GM12865 (cell line): ENCODE measurements around the gene TEX14.
"Not testable (repeated sequence)": the region's sequence is repeated elsewhere in the genome, so short reads cannot be mapped to it uniquely, and the experiment has no call there.

ENCODE experiments used
- DNase-seq: peaks from one replicate; pipeline ENCODE4 v3.0.0; 2010; ENCODE audit warnings: low read depth
- H3K4me3 ChIP-seq: 2 replicates; pipeline ENCODE4 v1.5.1; 2011; ENCODE audit warnings: mild to moderate bottlenecking, low read depth, low read length, control low read depth
- TF ChIP-seq, protein P1 (sequence below): IDR thresholded peaks from 2 replicates; pipeline ENCODE4 v1.5.1; 2011; ENCODE audit warnings: low read length, control low read depth, low read depth, inconsistent platforms; ENCODE audit not compliant: insufficient read depth; ENCODE audit errors: missing control alignments

Gene TEX14

DNA sequence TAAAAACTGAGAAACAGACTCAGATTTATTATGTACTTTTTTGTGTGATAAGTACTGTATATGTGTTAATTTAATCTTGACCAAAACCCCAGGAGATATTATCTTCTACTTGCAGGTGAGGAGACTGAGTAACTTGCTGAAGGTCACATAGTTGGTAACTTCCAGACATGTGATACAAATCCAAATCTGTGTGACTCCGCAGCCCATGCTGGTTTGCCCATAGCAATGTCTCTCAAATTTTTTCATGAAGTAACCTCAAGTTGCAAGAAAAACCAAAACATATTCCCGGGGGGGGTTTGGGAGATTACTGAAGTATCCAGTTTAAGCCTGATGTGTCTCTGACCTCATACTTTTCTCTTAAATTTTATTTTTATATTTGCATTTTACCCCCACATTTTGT lies 3.3 kb downstream of the TEX14 start:
- no peak for DNase-seq
- H3K4me3 ChIP-seq, result no peak overlapping the region
- TF ChIP-seq, protein P1, sequence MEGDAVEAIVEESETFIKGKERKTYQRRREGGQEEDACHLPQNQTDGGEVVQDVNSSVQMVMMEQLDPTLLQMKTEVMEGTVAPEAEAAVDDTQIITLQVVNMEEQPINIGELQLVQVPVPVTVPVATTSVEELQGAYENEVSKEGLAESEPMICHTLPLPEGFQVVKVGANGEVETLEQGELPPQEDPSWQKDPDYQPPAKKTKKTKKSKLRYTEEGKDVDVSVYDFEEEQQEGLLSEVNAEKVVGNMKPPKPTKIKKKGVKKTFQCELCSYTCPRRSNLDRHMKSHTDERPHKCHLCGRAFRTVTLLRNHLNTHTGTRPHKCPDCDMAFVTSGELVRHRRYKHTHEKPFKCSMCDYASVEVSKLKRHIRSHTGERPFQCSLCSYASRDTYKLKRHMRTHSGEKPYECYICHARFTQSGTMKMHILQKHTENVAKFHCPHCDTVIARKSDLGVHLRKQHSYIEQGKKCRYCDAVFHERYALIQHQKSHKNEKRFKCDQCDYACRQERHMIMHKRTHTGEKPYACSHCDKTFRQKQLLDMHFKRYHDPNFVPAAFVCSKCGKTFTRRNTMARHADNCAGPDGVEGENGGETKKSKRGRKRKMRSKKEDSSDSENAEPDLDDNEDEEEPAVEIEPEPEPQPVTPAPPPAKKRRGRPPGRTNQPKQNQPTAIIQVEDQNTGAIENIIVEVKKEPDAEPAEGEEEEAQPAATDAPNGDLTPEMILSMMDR, result no peak

DNA sequence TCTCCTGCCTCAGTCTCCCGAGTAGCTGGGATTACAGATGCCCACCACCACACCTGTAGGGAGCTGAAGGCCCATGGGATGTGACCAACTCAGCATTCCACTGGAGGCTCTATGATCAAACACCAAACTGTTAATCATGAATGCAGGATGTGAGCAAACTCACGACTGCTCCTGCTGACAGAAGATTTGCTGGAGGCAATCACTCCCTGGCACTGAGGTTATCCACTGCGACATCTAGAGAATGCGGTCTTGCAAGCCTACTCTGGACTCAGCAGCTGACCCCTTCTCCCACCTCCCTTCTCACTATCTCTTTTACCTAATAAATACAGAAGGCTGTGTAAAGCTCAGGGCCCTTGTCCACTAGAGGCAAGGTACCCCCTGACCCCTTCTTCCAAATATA lies 4.9 kb downstream of the TEX14 start:
- TF ChIP-seq, protein P1, result no peak
- H3K4me3 ChIP-seq, result no peak overlapping the region
- no peak for DNase-seq

DNA sequence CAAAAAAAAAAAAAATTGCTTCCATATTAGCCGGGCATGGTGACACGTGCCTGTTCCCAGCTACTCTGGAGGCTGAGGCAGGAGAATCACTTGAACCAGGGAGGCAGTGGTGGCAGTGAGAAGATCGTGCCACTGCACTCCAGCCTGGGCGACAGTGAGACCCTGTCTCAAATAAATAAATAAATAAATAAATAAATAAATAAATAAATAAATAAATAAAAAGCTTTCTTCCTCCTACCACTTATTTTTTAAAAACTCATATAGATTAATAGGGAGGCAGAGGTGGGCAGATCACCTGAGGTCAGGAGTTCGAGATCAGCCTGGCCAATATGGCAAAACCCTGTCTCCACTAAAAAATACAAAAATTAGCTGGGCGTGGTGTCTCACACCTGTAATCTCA lies 7.4 kb downstream of the TEX14 start:
- DNase-seq, H3K4me3 ChIP-seq: not testable (repeated sequence)

DNA sequence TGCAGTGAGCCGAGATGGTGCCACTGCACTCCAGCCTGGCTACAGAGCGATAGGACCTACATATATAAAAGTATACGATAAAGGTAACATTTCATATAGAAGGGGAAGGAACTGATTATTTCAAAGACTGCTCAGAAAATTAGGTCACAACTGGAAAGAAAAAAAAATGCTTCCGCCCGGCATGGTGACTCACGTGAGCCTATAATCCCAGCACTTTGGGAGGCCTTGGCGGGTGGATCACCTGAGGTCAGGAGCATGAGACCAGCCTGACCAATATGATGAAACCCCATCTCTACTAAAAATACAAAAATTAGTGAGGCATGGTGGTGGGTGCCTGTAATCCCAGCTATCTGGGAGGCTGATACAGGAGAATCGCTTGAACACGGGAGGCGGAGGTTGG lies 7.8 kb downstream of the TEX14 start:
- TF ChIP-seq, protein P1, result no peak
- no peak overlapping the region for H3K4me3 ChIP-seq
- DNase-seq, result no peak

DNA sequence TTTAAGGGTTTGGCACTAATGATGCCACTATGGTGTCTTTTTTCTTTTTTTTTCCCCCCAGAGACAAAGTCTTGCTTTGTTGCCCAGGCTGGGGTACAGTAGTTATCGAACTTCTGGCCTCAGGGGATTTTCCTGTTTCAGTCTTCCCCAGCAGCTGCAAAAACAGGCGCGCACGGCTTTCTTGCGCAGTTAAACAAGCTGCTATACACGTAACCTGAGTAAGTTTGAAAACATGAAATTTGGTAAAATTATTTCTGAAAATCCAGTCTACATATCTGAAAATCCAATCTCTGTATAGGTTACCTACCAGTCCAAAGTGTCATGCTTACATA lies 11.8 kb downstream of the TEX14 start:
- peak; percentile 53 for DNase-seq
- no peak overlapping the region for H3K4me3 ChIP-seq
- TF ChIP-seq, protein P1, result no peak

DNA sequence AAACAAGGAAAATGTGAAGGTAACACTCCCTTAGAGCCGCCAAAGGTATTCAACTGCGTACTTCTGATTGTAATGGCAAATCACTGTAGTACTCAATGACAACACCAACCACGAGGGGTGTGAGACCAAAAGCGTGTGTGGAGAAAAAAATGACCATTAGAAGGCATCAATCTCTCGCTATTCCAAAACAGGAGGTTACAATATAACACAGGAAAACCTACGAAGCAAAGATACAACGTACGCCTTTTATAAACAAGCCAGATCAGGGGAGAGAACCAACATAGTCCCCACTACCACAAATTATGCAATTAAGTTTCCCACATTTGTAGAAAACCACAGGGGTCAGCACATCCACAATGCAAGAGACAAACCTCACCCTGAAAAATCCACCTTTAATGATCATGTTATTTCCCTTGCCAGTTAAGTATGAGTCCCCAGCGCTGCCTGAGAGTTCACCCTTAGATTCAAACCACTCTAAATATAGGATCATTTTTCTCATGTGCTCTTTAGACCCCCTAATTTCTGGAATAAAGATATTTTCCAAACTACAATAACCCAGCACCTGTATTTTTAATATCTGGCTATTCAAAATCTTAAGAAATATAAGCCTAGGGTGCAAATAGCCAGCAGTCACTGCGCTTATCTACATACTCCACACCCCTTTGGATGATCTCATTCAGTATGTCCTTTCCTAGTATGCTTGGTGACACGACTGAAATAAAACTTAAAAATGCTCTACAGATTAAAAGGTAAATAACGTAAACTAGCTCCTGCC lies 12.4 kb downstream of the TEX14 start:
- DNase-seq, result peak; percentile 94
- TF ChIP-seq, protein P1, result no peak
- H3K4me3 ChIP-seq, result no peak overlapping the region

DNA sequence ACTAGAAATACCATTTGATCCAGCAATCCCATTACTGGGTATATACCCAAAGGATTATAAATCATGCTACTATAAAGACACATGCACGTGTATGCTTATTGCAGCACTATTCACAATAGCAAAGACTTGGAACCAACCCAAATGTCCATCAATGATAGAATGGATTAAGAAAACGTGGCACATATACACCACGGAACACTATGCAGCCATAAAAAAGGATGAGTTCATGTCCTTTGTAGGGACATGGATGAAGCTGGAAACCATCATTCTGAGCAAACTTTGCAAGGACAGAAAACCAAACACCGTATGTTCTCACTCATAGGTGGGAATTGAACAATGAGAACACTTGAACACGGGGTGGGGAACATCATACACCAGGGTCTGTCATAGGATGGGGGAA lies 13.6 kb downstream of the TEX14 start:
- DNase-seq, result not testable (repeated sequence)

DNA sequence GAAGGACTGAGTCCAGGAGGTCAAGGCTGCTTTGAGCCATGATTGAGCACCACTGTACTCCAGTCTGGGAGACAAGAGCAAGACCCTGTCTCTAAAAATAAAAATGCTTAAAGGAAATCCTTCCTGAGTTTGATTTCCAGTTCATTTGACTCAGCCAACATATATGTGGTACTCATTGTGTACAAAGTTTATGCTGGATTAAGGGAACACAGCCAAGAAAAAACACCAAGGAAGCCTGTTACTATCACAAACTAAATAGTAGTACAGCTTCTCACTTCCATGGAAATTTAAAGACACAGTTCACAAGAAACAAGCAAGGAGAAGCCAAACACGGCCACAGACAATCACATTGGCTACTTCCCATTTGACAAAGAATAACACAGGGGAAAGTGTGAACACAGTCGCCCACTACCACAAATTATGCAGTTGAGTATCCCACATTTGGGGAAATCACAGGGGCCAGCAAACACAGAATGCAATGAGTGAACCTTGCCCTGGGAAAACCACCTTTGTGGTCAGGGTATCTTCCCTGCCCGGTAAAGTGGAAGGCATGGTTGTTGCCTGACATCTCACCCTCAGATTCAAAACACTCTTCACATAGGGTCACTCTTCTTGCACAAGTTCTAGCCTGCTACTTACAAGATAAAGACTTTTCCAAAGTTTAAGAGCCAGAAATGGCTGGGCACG lies 14.5 kb downstream of the TEX14 start:
- no peak overlapping the region for H3K4me3 ChIP-seq
- TF ChIP-seq, protein P1, result no peak

More for the DNA sequence above, 13.6 kb downstream of the TEX14 start:
- H3K4me3 ChIP-seq, result not testable (repeated sequence)

More for the DNA sequence above, 14.5 kb downstream of the TEX14 start:
- peak; percentile 19 for DNase-seq
